Jurkat, Clone E6-1 (cell line): ENCODE results near the gene DCDC1.

Experiments
- DNase-seq: peaks from one replicate; pipeline ENCODE4 v3.0.0-alpha.2; 2011; ENCODE audit warnings: low read depth, low spot score
- H3K4me3 ChIP-seq: 2 replicates; pipeline ENCODE4 v1.5.1; 2011; ENCODE audit warnings: mild to moderate bottlenecking, low read length, control low read depth, moderate library complexity

DCDC1 gene

DNA sequence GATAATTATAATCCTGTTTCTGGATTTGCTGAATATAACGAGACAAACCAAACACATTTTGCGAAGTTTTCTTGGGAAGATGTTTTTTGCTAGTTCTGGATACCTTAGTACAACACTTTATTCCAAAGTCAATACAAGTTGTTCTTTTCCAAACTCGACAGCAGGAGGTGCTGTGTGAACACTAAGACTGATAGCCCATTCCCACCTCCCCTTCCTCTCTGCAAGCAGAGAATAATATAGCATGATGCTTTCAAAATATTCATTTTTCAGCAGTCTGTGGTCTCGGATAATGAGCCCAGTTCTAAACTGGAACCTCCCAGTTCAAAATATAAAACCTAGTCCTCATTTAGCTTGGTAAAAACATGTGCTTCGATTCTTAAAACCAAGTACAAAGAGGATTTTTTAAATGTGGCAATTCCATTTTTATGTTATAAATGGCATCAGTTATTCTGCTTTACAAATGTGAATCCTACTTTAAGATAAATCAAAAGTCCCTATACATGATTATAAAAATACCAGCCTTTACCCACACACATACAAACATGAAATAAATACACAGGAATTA, 129.1 kb downstream of the DCDC1 start:
- H3K4me3 ChIP-seq = no peak overlapping the region
- DNase-seq = peak; percentile 43

- no peak for DNase-seq
- no peak overlapping the region for H3K4me3 ChIP-seq
These were observed 131.4 kb downstream of the DCDC1 start for GRCh38 chr11:31237819-31238760.

GRCh38 chr11:31236143-31236542, 133.4 kb downstream of the DCDC1 start:
- no peak for DNase-seq
- H3K4me3 ChIP-seq = no peak overlapping the region

GRCh38 chr11:31233425-31233824, 136.1 kb downstream of the DCDC1 start:
- peak; percentile 8 for DNase-seq
- H3K4me3 ChIP-seq = no peak overlapping the region

DNA sequence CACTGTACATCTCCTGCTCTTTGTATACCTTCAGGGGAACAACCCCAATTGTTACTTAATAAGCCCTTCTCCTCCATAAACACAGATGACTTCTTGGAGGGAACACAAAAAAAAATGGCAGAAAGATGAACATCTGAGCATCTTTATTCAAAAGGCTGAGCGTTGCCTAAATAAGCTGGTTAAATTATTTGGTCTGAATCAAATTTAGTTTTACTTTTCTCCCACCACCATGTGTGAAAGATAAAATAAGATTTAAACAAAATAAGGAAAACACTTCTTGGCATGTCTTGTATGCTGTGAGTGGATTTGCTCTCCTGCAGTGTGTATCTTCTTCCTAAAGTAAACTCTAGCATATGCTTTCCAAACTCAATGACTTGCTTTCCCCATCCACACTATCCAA, 137.9 kb downstream of the DCDC1 start:
- H3K4me3 ChIP-seq = no peak overlapping the region
- DNase-seq = no peak

DNA sequence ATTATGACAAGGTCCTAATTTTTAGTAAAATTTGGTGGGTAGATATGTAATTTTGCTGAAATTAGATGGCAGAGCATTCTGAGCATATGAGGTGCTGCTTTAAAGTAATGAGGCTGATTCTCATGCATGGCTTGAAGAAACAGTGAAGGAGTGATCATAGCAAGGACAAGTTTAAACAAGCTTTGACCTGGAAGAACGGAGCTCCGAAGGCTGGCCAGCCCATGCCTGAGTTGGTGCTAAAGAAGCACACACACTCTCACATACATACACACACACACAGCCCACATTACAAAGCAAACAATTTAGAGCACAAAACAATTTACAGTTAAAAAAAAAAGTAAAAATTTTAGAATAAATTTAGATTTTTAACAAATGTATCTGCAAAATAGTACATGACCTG, 150.7 kb downstream of the DCDC1 start:
- H3K4me3 ChIP-seq = no peak overlapping the region
- no peak for DNase-seq

DNA sequence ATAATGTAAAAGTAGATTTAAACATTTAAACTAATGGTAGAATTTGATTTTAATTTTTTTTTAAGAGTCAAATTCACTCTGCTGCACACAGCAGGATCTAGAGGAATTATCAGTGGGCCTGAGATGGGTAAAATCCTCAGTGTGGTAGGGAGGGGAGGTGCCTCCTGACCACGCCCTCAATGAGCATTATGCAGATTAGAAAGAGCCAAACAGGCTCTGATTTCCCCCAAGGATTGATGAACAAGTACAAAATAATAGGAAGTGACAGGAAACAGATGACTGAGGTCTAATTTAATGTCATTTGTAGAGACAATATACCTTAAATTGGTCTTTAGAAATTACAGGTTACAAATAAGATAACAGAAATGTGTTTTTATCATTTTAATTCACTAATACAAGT, 155.2 kb downstream of the DCDC1 start:
- no peak overlapping the region for H3K4me3 ChIP-seq
- no peak for DNase-seq

DNA sequence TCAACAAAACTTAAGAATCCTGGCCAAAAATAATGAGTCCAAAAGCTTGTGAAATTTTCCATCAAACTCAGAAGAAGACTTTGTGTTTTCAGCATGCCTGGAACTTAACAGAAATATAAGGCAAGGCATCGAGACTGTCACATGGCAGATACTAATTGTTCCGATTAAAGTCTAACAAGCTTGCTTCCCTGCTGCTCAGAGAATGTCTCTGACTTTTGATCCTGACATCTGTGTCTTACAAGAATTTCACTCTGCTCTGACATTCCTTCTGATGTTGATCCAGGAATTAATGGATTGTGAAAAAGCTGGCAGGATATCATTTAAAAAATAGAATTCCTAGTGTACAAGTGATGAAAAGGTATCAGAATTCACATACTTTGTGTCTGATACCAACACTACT, 170.2 kb downstream of the DCDC1 start:
- no peak for DNase-seq
- no peak overlapping the region for H3K4me3 ChIP-seq

- DNase-seq = no peak
- no peak overlapping the region for H3K4me3 ChIP-seq
These were observed 195.4 kb downstream of the DCDC1 start for GRCh38 chr11:31173926-31174680.

DNA sequence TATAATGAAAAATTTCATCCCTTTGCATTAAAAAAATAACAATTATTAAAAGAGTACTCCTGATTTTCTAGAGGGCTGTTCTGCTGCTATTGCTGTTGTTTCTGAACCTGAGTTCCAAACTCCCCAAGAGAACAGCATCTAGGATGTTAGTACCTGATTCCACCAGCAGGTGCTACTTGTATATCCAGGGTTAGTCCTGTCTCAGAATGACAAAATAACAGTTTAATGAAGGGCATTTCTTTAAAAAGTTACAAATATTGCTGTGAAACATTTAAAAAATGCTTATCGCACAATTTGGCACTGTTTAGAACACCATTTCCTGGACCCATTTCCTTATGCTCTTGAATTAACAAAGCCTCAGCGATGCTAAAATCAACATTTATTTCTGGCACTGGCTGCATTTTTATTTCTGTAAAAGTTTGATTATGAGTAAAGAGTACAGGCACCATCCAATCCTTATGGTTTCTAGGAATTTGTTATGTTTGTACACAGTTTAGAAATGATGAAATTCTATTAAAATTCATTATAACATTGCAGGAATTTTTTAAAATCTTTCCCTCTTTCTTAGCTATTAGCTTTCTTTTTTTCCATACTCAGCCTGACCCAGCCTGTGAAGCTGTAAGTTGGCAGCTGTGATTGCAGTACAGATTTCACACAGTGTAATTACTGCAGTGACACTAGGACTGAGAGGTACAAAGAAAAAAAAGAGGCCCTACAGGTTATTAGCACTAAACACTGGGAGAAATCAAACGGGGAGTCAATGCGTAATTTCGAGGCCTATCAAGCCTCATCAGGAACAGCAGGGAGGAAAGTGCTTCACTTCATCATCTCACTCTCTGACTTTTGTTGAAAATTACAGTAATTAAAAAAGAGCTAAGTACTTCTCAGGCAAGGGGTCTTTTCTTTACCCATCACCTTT, 208.8 kb downstream of the DCDC1 start:
- peak; percentile 9 for DNase-seq
- H3K4me3 ChIP-seq = no peak overlapping the region

DNA sequence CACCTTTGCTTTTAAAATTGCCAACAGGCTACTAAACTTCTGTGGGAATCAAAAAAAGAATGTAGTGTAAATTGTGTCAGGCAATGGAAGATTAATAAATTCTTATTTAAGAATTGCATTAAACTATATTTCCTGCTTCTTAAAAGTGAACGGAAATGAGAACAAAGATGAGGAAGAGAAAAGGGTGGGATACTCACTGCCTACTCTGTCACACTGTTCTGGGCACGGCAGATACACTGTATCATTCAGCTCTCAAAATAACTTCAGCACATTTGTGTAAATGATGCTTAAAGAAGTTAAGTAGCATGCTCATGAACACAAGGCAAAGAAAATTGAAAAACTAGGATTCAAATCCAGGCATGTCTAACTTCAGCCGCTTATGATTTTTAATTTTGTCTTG, 218.7 kb downstream of the DCDC1 start:
- no peak overlapping the region for H3K4me3 ChIP-seq
- DNase-seq = no peak

GRCh38 chr11:31150011-31150410, 219.5 kb downstream of the DCDC1 start:
- no peak for DNase-seq
- H3K4me3 ChIP-seq = no peak overlapping the region

- no peak for DNase-seq
These were observed 227.8 kb downstream of the DCDC1 start for GRCh38 chr11:31141789-31142188.

DNA sequence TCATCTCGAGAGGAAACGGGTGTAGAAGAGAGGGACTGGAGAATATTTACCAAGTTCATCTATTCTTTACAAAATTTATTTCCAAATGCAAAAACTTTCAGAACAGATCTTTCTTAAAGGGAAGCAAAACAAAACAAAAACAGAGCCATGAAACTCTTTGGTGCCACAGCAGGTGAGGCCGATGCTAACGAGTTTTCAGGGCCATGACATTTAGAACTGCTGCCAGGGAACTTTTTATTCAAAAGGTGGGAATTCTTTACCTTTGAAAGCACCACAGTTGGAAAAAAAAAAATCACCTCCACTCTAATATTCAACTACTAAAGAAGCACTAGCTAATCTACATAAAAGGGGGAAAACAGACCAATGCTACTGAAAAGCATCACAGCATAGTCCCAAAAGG, 230.1 kb downstream of the DCDC1 start:
- DNase-seq = no peak
- no peak overlapping the region for H3K4me3 ChIP-seq

More at GRCh38 chr11:31141789-31142188, 227.8 kb downstream of the DCDC1 start:
- no peak overlapping the region for H3K4me3 ChIP-seq

GRCh38 chr11:31132531-31133421, 236.8 kb downstream of the DCDC1 start:
- DNase-seq = no peak

DNA sequence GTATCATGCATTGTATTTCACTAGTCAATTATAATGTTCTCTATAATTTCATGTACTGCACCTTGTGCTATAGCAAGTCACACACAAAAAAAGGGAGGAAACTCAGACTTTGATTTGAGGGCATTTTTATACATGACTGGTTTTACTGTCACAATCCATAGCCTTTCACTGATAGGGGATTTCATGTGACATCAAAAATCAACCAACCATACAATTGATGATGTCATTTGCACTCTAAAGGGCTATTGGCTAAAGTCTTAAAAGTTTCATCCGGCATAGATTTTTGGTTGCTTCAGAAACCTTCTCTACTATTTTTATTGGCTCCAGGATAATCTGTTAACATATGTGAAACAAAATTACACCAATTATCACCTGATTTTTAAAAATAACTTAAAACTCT, 237.8 kb downstream of the DCDC1 start:
- no peak overlapping the region for H3K4me3 ChIP-seq
- no peak for DNase-seq

More at GRCh38 chr11:31132531-31133421, 236.8 kb downstream of the DCDC1 start:
- H3K4me3 ChIP-seq = no peak overlapping the region

DNA sequence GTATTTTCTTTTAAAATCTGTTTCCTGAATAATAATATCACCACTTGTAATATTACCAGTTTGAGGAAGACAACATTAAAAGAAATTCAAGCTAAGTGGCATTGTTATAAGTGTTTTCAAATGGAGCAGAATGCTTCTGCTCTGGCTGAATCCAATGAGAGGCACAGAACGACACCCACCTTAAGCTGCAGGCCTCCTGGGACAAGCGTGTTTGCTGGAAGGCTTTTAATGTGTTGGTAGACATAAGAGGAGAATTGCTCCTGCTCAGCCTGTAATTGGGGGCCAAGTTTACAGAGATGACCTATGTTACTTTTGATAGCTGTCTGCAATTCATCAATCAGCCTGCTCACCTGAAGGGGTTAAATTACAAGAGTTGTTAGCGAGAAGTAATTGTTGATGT, 242.2 kb downstream of the DCDC1 start:
- H3K4me3 ChIP-seq = no peak overlapping the region
- DNase-seq = no peak

- no peak overlapping the region for H3K4me3 ChIP-seq
- DNase-seq = no peak
These were observed 249.1 kb downstream of the DCDC1 start for GRCh38 chr11:31120428-31120827.
